Activated T-helper 17 cell treated with anti-CD3 and anti-CD28 coated beads, Interleukin-2, amount 50 U/mL, for 72 hours (primary cell): Measurements from ENCODE around the gene KATNB1. TPM values are rescaled to one million over a fixed set of nuclear protein-coding genes. Genes with fewer than 3 reads are reported as not detected.
A peak's percentile ranks its signal among the peaks of the same experiment; 100 is the strongest.
"Not testable (repeated sequence)": the region's sequence is repeated elsewhere in the genome, so short reads cannot be mapped to it uniquely, and the experiment has no call there.

Source experiments
- ATAC-seq: fragments of 150-1000 bp; cut with Tn5 transposase; replicated peaks from 2 replicates; pipeline ENCODE4 v1.10.0; 2021; ENCODE audit warnings: mild to moderate bottlenecking, moderate library complexity
- H3K27ac Mint-ChIP-seq: one replicate; pipeline ENCODE4 v1.8.0; 2022; ENCODE audit warnings: mixed read lengths
- H3K27me3 Mint-ChIP-seq: one replicate; pipeline ENCODE4 v1.8.0; 2022; ENCODE audit warnings: mixed read lengths
- H3K36me3 Mint-ChIP-seq: one replicate; pipeline ENCODE4 v1.8.0; 2022; ENCODE audit warnings: low read depth, mild to moderate bottlenecking, mixed read lengths
- H3K4me1 Mint-ChIP-seq: one replicate; pipeline ENCODE4 v1.8.0; 2022; ENCODE audit warnings: mixed read lengths
- H3K4me3 Mint-ChIP-seq: one replicate; pipeline ENCODE4 v1.8.0; 2022; ENCODE audit warnings: mild to moderate bottlenecking, mixed read lengths
- H3K9me3 Mint-ChIP-seq: one replicate; pipeline ENCODE4 v1.8.0; 2022; ENCODE audit warnings: mixed read lengths
- total RNA-seq, 2 donors: library from RNA; stranded (reverse); gene quantifications; one replicate each; pipeline ENCODE4 v1.2.3, GENCODE V29; 2022

The KATNB1 gene
- total RNA-seq, 2 donors from 2014 or later, result 20.0 to 37.5 TPM

DNA sequence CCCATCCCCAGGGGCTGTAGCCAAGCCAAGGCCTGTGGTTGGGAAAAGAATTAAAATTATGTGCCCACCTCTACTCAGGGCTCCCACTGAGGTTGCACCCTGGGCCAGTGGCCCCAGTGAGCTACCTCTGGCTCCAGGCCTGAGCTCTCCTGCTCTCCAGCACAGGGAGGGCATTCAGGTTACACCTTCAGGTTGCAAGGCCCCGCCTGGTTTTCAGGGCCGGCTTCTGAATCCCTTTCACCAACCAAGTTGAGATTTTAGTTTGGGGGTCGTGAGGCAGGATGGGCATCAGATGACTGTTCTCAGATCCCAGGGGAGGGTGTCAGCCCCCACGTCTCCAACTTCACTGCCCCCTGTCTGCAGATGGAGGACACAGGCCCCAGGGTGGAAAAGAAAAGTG is 8.0 kb upstream of the KATNB1 start:
- Mint-ChIP-seq H3K4me1 (peaks cover 13% of the 10 kb centered on the region), H3K27ac (no peak overlapping the region), H3K4me3 (no peak overlapping the region), H3K36me3 (no peaks in the 10 kb centered on the region), H3K9me3 (peaks cover 2% of the 10 kb centered on the region), H3K27me3 (no peaks in the 10 kb centered on the region)
- no peak for ATAC-seq

DNA sequence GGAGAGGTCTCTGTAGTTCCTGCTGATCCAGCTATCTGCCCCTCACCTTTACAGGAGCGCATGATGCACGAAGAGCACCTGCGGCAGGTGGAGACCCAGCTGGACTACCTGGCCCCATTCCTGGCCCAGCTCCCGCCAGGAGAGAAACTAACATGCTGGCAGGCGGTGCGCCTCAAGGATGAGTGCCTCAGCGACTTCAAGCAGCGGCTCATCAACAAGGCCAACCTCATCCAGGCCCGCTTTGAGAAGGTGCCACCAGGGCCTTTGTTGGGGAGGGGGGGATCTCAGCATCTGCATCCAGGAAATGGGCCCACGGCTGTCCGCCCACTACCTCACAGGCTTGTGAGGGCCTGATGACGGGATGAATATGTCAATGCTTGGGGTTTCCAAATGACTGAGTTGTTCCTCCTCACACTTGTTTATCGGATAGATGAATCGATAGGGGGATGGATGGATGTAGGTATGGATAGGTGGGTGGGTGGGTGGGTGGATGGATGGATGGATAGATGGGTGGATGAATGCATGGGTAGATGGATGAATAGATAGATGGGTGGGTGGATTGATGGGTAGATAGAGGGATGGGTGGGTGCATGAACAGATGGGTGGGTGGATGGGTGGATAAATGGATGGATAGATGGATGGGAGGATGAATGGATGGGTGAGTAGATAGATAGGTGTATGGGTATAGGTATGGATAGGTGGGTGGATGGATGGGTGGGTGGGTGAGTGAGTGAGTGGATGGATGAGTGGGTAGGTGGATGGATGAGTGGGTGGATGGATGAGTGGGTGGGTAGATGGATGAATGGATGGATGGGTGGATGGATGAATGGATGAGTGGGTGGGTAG is 7.0 kb upstream of the KATNB1 start:
- peak overlapping the region; percentile 61 for H3K27ac Mint-ChIP-seq
- ATAC-seq, result peak; percentile 65
- no peaks in the 10 kb centered on the region for H3K27me3 Mint-ChIP-seq
- H3K9me3 Mint-ChIP-seq, result peaks cover 11% of the 10 kb centered on the region
- peaks cover 13% of the 10 kb centered on the region for H3K4me1 Mint-ChIP-seq
- no peaks in the 10 kb centered on the region for H3K36me3 Mint-ChIP-seq
- H3K4me3 Mint-ChIP-seq, result no peak overlapping the region

DNA sequence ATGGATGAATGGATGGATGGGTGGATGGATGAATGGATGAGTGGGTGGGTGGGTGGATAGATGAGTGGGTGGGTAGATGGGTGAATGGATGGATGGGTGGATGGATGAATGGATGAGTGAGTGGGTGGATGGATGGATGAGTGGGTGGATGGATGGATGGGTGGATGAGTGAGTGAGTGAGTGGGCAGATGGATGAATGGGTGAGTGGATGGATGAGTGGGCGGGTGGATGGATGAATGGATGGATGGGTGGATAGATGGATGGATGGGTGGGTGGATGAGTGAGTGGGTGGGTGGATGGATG is 6.4 kb upstream of the KATNB1 start:
- Mint-ChIP-seq H3K4me1 (peaks cover 13% of the 10 kb centered on the region), H3K9me3 (peaks cover 11% of the 10 kb centered on the region), H3K27me3 (no peaks in the 10 kb centered on the region), H3K27ac (peak overlapping the region; percentile 61), H3K36me3 (no peaks in the 10 kb centered on the region), H3K4me3 (no peak overlapping the region)
- no peak for ATAC-seq

DNA sequence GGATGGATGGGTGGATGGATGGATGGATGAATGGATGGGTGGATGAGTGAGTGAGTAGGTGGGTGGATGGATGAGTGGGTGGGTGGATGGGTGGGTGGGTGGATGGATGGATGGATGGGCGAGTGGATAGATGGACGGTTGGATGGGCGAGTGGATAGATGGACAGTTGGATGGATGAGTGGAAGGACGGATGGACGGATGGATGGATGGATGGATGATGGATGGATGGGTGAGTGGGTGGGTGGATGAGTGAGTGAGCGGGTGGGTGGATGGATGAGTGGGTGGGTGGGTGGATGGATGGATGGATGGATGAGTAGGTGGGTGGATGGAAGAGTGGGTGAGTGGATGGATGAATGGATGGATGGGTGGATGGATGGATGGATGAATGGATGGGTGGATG is 5.7 kb upstream of the KATNB1 start:
- not testable (repeated sequence) for H3K36me3 Mint-ChIP-seq, H3K27me3 Mint-ChIP-seq, ATAC-seq, H3K4me3 Mint-ChIP-seq, H3K27ac Mint-ChIP-seq
- peaks cover 13% of the 10 kb centered on the region for H3K4me1 Mint-ChIP-seq
- peaks cover 11% of the 10 kb centered on the region for H3K9me3 Mint-ChIP-seq

GRCh38 chr16:57730771-57731730 is 4.5 kb upstream of the KATNB1 start:
- ATAC-seq, result no peak
- H3K27ac Mint-ChIP-seq, result no peak overlapping the region
- H3K9me3 Mint-ChIP-seq, result peaks cover 11% of the 10 kb centered on the region
- H3K27me3 Mint-ChIP-seq, result no peaks in the 10 kb centered on the region
- no peak overlapping the region for H3K4me3 Mint-ChIP-seq
- peaks cover 13% of the 10 kb centered on the region for H3K4me1 Mint-ChIP-seq
- H3K36me3 Mint-ChIP-seq, result peaks cover 7% of the 10 kb centered on the region

DNA sequence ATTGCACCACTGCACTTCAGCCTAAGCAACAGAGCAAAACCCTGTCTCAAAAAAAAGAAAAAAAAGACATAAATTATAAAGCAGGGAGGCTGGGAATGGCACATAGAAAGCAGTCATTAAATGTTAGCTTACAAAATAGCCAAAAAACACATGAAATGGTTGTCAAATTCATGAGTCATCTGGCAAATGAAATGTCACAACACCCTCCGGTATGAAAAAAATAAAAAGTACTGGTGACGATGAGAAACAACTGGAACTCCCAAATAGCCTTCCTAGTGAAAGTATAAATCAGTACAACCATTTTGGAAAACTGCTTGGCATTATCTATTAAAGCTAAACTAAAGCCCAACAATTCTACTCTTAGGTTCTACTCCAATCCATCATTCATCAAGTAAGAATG is 3.5 kb upstream of the KATNB1 start:
- H3K4me3 Mint-ChIP-seq, result no peak overlapping the region
- no peak for ATAC-seq
- no peak overlapping the region for H3K27ac Mint-ChIP-seq
- H3K36me3 Mint-ChIP-seq, result peaks cover 7% of the 10 kb centered on the region
- peaks cover 11% of the 10 kb centered on the region for H3K9me3 Mint-ChIP-seq
- peaks cover 19% of the 10 kb centered on the region for H3K4me1 Mint-ChIP-seq
- H3K27me3 Mint-ChIP-seq, result no peaks in the 10 kb centered on the region

DNA sequence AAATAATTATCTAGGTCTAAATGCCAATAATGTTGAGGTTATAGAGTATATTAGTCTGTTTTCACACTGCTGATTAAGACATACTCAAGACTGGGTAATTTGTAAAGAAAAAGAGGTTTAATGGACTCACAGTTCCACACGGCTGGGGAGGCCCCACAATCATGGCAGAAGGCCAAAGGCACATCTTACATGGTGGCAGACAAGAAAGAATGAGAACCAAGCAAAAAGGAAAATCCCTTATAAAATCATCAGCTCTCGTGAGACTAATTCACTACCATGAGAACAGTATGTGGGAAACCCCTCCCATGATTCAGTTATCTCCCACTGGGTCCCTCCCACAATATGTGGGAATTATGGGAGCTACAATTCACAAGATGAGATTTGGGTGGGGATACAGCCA is 2.9 kb upstream of the KATNB1 start:
- Mint-ChIP-seq H3K9me3 (peaks cover 11% of the 10 kb centered on the region), H3K4me3 (peak overlapping the region; percentile 62), H3K27ac (peak overlapping the region; percentile 66), H3K4me1 (peaks cover 19% of the 10 kb centered on the region), H3K27me3 (no peaks in the 10 kb centered on the region), H3K36me3 (peaks cover 7% of the 10 kb centered on the region)
- ATAC-seq, result no peak

- H3K36me3 Mint-ChIP-seq, result peaks cover 7% of the 10 kb centered on the region
- no peaks in the 10 kb centered on the region for H3K27me3 Mint-ChIP-seq
- H3K4me3 Mint-ChIP-seq, result peak overlapping the region; percentile 91
- peaks cover 10% of the 10 kb centered on the region for H3K4me1 Mint-ChIP-seq
- no peak for ATAC-seq
- peaks cover 11% of the 10 kb centered on the region for H3K9me3 Mint-ChIP-seq
- H3K27ac Mint-ChIP-seq, result peak overlapping the region; percentile 95
Measured at GRCh38 chr16:57734308-57734924, 1.2 kb upstream of the KATNB1 start.

DNA sequence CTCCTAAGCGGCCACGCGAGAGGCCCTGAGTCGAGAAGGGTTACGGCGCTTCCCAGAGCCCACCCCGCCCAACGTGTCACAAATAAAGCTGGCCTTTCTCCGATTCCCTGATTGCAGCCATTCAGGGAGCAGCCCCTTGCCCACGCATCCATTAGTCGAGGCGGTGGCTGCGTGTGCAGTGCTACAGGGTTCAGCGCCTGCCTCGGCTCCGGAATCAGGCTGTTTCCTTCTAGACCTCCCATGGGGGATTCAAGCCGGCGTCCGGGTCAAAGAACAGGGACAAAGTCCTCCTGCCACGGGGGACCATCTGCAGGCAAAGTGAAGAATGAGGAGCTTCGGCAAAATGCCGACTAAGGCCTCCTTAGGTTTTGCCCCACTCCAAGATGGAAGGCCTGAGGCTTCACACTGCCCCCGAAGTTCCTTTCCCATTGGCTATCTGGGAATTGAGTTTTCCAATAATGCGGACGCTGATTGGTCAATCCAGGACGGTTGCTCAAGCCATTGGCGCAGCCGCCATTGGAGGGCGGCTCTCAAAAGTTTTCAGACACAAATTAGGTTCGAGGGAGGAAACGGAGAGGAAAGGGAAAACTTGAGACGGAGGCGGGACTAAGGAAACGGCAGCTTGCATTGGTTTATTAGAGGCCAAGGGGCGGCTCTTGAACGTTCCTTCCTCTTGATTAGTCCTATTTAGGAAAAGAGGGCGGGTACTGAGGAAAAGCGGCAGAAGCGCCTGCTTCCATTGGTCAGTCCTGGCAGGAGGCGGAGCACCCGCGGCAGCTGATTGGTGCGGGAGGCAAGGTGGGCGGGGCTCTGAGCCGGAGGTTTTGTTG is 430 bp upstream of the KATNB1 start:
- Mint-ChIP-seq H3K27ac (peak overlapping the region; percentile 95), H3K4me1 (peaks cover 10% of the 10 kb centered on the region), H3K9me3 (peaks cover 11% of the 10 kb centered on the region)

DNA sequence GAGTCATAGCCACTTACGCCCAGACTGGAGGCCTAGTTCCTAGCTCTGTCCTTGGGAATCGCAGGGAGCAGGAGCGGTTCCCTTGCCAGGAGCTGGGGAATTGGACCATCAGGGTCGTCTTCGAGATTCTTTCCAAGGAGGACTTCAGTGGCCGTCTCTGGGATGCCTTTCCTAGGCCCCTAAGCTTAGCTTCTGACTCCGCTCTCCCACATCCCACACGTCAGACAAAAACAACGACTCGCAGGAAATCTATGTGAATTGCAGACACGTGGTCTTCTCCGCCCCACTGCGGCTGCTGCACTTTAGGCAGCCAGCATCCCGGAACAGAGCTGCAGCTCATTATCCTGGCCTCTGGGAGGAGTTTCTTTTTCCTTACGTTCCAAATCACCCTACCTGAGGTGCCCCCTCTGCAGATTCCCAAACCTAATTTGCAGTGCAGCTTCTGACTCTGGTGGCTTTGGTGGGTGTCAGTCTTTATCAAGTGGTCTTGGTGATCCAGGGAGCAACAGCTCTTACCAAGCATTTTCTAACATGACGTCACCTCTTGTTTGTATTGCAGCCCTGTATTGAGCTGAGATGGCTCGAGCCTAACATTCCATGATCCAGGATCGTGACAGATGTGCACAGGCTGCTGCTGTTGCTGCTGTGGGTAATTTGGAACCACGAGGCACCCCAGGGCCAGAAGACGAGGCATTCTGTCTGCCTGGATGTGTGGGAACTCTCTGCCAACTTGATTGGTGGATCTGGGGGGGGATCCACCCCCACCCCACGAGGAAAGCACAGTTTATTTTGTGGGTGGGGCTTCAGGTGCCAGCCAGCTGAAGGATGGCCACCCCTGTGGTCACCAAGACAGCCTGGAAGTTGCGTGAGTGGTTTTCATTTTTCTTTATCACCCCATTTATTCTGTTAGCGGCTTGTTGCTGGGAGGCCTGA is 1.1 kb downstream of the KATNB1 start:
- peak overlapping the region; percentile 91 for H3K4me3 Mint-ChIP-seq
- no peak for ATAC-seq
- H3K4me1 Mint-ChIP-seq, result peaks cover 5% of the 10 kb centered on the region
- no peaks in the 10 kb centered on the region for H3K27me3 Mint-ChIP-seq
- H3K9me3 Mint-ChIP-seq, result peaks cover 11% of the 10 kb centered on the region
- H3K36me3 Mint-ChIP-seq, result peaks cover 7% of the 10 kb centered on the region
- peak overlapping the region; percentile 95 for H3K27ac Mint-ChIP-seq

More for the DNA sequence above, 430 bp upstream of the KATNB1 start:
- peak overlapping the region; percentile 91 for H3K4me3 Mint-ChIP-seq
- peak; percentile 91 for ATAC-seq
- H3K27me3 Mint-ChIP-seq, result no peaks in the 10 kb centered on the region
- H3K36me3 Mint-ChIP-seq, result peaks cover 7% of the 10 kb centered on the region

GRCh38 chr16:57738844-57739243 is 3.3 kb downstream of the KATNB1 start:
- Mint-ChIP-seq H3K4me1 (peaks cover 5% of the 10 kb centered on the region), H3K9me3 (no peaks in the 10 kb centered on the region), H3K4me3 (no peak overlapping the region), H3K27ac (no peak overlapping the region), H3K36me3 (peaks cover 11% of the 10 kb centered on the region), H3K27me3 (no peaks in the 10 kb centered on the region)
- no peak for ATAC-seq

DNA sequence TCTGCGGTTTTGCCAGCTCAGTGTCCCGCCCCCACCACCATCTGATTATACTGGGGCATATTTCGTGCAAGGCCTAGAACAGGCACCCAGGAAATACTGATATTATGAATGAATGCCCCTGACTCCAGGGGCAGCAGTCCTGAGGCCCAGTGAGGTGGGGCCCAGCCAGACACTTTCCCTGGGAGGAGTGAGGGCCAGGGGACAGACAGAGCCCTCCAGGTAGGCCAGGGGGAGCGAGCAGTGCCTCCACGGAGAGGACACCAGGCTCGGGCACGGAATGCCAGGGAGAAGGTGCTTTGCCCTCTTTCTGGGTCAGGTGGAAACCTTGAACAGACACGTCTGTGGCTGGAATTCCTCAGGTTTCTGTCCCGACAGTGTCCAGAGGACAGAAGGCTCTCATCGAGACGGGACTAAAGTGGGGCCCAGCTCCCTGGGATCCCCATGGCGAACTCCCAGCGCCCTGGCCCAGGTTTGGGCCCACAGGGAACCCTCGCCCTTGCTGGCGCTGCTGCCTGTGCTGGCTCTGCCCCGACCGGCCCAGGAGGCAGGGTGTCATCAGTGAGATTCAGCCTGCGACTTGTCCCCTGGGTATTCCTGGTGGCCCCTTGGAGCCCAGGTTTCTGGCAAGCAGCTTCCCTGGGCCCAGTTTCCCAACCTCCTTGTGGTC is 4.3 kb downstream of the KATNB1 start:
- Mint-ChIP-seq H3K4me1 (peaks cover 5% of the 10 kb centered on the region), H3K27me3 (no peaks in the 10 kb centered on the region), H3K36me3 (peaks cover 11% of the 10 kb centered on the region), H3K9me3 (no peaks in the 10 kb centered on the region), H3K4me3 (no peak overlapping the region), H3K27ac (no peak overlapping the region)
- ATAC-seq, result no peak
